Type B pancreatic cell (in vitro differentiated cells): ENCODE measurements around the gene JPH3. TPM values are rescaled to one million over a fixed set of nuclear protein-coding genes. Genes with fewer than 3 reads are reported as not detected.
"Not testable (repeated sequence)": the region's sequence is repeated elsewhere in the genome, so short reads cannot be mapped to it uniquely, and the experiment has no call there.

Experiments used
- DNase-seq: peaks from one replicate; pipeline ENCODE4 v3.0.0; 2021; ENCODE audit warnings: mixed read lengths; ENCODE audit not compliant: unreplicated experiment; ENCODE audit errors: extremely low spot score
- H3K27ac Mint-ChIP-seq: 2 replicates; pipeline ENCODE4 v1.8.0; 2021; ENCODE audit warnings: mild to moderate bottlenecking, mixed read lengths
- H3K27me3 Mint-ChIP-seq: 2 replicates; pipeline ENCODE4 v1.8.0; 2021; ENCODE audit warnings: mixed read lengths
- H3K36me3 Mint-ChIP-seq: 2 replicates; pipeline ENCODE4 v1.8.0; 2021; ENCODE audit warnings: mixed read lengths
- H3K4me1 Mint-ChIP-seq: one replicate; pipeline ENCODE4 v1.8.0; 2021; ENCODE audit warnings: mixed read lengths; ENCODE audit not compliant: unreplicated experiment
- H3K4me3 Mint-ChIP-seq: 2 replicates; pipeline ENCODE4 v1.8.0; 2021; ENCODE audit warnings: mild to moderate bottlenecking, mixed read lengths
- H3K9me3 Mint-ChIP-seq: 2 replicates; pipeline ENCODE4 v1.8.0; 2021; ENCODE audit warnings: mixed read lengths
- CTCF ChIP-seq: fragments of 200-600 bp; sonication (generic); conservative IDR thresholded peaks from 2 replicates; pipeline ENCODE4 v1.5.0; 2021; ENCODE audit warnings: antibody characterized with exemption, mild to moderate bottlenecking
- total RNA-seq: library from RNA; stranded (reverse); gene quantifications from 2 replicates; pipeline ENCODE4 v1.2.1, GENCODE V29; 2021; ENCODE audit warnings: low replicate concordance

Gene JPH3
- total RNA-seq, 1 donor from 2014 or later, result 7.2 TPM

GRCh38 chr16:87710887-87711286 is 108.6 kb downstream of the JPH3 start:
- no peak for DNase-seq
- Mint-ChIP-seq H3K27me3 (no peaks in the 10 kb centered on the region), H3K36me3 (no peaks in the 10 kb centered on the region), H3K4me1 (peaks cover 6% of the 10 kb centered on the region), H3K27ac (no peak overlapping the region), H3K4me3 (no peak overlapping the region), H3K9me3 (no peaks in the 10 kb centered on the region)
- TF ChIP-seq CTCF, result no peak

GRCh38 chr16:87712184-87712762 is 110.0 kb downstream of the JPH3 start:
- Mint-ChIP-seq H3K4me1 (no peaks in the 10 kb centered on the region), H3K9me3 (no peaks in the 10 kb centered on the region), H3K4me3 (no peak overlapping the region), H3K27ac (no peak overlapping the region), H3K27me3 (no peaks in the 10 kb centered on the region), H3K36me3 (no peaks in the 10 kb centered on the region)
- TF ChIP-seq CTCF, result no peak
- DNase-seq, result no peak

- Mint-ChIP-seq H3K4me1 (no peaks in the 10 kb centered on the region), H3K27ac (no peak overlapping the region), H3K27me3 (no peaks in the 10 kb centered on the region), H3K36me3 (peaks cover 4% of the 10 kb centered on the region), H3K4me3 (no peak overlapping the region), H3K9me3 (no peaks in the 10 kb centered on the region)
- DNase-seq, result no peak
- no peak for TF ChIP-seq CTCF
Observed at GRCh38 chr16:87713451-87714229, 111.3 kb downstream of the JPH3 start.

GRCh38 chr16:87715231-87715630 is 112.9 kb downstream of the JPH3 start:
- Mint-ChIP-seq H3K27me3 (no peaks in the 10 kb centered on the region), H3K27ac (no peak overlapping the region), H3K4me1 (no peaks in the 10 kb centered on the region), H3K9me3 (no peaks in the 10 kb centered on the region), H3K4me3 (no peak overlapping the region), H3K36me3 (peaks cover 15% of the 10 kb centered on the region)
- no peak for TF ChIP-seq CTCF
- no peak for DNase-seq

- Mint-ChIP-seq H3K27ac (no peak overlapping the region), H3K36me3 (peaks cover 15% of the 10 kb centered on the region), H3K4me3 (no peak overlapping the region), H3K4me1 (no peaks in the 10 kb centered on the region), H3K9me3 (no peaks in the 10 kb centered on the region), H3K27me3 (no peaks in the 10 kb centered on the region)
- no peak for DNase-seq
- no peak for TF ChIP-seq CTCF
Observed at GRCh38 chr16:87715658-87716057, 113.3 kb downstream of the JPH3 start.

GRCh38 chr16:87718831-87719230 is 116.5 kb downstream of the JPH3 start:
- H3K27me3 Mint-ChIP-seq, H3K9me3 Mint-ChIP-seq, H3K4me3 Mint-ChIP-seq, DNase-seq, H3K27ac Mint-ChIP-seq: not testable (repeated sequence)
- Mint-ChIP-seq H3K36me3 (peaks cover 24% of the 10 kb centered on the region), H3K4me1 (peaks cover 19% of the 10 kb centered on the region)
